SK-N-SH (cell line): Measurements from ENCODE around the gene CYFIP1.

Experiments used
- MAX ChIP-seq: IDR thresholded peaks from 2 replicates; pipeline ENCODE4 v1.4.0; 2012; ENCODE audit warnings: low read depth
- REST ChIP-seq: IDR thresholded peaks from 2 replicates; pipeline ENCODE4 v1.6.1; 2012; ENCODE audit warnings: mild to moderate bottlenecking, low read depth, low read length, moderate library complexity
- TF ChIP-seq, protein P1 (sequence below): fragments of 200-600 bp; sonication (generic); IDR thresholded peaks from 2 replicates; pipeline ENCODE4 v1.6.1; 2017; ENCODE audit warnings: antibody characterized with exemption, mild to moderate bottlenecking, moderate library complexity

GRCh38 chr15:22911306-22911705, 68.9 kb downstream of the CYFIP1 start:
- TF ChIP-seq REST = no peak
- TF ChIP-seq, protein P1, sequence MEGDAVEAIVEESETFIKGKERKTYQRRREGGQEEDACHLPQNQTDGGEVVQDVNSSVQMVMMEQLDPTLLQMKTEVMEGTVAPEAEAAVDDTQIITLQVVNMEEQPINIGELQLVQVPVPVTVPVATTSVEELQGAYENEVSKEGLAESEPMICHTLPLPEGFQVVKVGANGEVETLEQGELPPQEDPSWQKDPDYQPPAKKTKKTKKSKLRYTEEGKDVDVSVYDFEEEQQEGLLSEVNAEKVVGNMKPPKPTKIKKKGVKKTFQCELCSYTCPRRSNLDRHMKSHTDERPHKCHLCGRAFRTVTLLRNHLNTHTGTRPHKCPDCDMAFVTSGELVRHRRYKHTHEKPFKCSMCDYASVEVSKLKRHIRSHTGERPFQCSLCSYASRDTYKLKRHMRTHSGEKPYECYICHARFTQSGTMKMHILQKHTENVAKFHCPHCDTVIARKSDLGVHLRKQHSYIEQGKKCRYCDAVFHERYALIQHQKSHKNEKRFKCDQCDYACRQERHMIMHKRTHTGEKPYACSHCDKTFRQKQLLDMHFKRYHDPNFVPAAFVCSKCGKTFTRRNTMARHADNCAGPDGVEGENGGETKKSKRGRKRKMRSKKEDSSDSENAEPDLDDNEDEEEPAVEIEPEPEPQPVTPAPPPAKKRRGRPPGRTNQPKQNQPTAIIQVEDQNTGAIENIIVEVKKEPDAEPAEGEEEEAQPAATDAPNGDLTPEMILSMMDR = no peak
- no peak for TF ChIP-seq MAX
